ENCODE measurements around the gene AGPAT3.

- TF ChIP-seq CTCF (IDR thresholded peaks at IDR 0.05) (no peak), POLR2A (IDR thresholded peaks at IDR 0.05) (no peak)
Measured at GRCh38 chr21:43900690-43901089, 35.7 kb downstream of the AGPAT3 start.

Data from testis (tissue), 2 donors.